HG03378 (cell line): Measurements from ENCODE around the gene IGSF21.

Experiments
- ATAC-seq: cut with Tn5 transposase; IDR thresholded peaks from one replicate; pipeline ENCODE4 v1.9.1; 2021; ENCODE audit warnings: mild to moderate bottlenecking, moderate library complexity; ENCODE audit not compliant: unreplicated experiment

The IGSF21 gene

DNA sequence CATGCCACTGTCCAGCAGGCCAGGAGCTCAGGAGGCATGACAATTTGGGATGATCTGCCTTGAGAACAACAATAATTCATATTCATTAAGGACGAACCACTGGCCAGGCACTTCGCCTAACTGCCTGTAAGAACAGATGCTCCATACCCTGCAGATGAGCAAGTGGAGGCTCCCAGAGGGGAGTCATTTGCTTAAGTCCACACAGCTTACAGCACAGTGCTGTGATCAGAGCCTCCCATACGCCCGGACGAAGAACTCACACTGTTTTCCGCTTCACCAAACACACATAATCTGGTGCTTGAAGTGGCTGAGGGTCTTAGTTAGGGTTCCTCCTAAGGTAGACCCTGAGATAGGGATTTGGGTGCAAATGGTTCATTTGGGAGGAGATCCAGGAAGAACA is 279.7 kb downstream of the IGSF21 start:
- ATAC-seq = no peak

DNA sequence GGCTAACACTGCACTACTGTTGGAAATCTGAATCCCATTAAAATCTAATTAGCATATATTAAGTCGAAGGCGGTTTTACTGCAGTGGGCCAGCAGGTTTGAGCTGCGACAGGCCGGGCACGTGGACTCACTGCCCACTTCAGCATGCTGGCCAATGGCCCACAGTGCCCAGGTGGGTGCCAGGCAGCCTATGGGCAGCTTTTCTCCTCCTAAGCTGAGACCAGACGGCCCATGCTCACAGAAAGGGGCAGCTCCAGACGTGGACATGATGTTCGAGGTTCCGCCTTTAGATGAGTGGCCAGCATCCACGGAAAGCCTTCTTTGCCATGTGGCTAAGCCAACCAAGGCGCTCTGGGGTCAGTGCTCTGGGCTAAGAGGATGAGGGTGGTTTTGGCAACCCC is 283.4 kb downstream of the IGSF21 start:
- no peak for ATAC-seq

DNA sequence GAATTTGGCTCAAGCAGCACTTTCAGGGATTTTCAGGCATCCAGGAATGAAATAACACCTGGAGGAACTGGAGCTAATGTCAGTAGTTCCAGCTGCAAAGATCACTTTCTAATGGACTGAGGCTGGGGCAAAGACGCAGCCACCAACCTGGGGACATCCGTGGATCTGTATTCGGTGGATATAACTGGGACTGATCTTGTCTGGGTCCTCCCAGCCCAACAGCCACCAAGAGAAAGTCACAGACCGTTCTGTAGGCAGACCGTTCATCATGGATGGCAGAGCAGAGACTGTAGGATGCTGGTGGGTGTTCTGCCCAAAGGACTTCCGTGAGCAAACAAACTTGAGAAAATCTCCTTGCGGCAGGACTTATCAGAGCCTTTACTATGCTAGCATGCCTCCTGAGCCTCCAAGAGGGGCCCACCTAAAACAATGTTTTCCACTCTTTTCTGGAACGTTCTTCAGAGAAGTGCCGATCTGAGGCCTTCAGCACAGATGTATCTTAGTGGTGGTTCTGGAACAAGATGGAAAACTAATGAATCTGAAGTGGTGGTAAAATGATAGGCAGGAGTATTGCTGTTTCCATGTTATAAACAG is 287.1 kb downstream of the IGSF21 start:
- no peak for ATAC-seq

DNA sequence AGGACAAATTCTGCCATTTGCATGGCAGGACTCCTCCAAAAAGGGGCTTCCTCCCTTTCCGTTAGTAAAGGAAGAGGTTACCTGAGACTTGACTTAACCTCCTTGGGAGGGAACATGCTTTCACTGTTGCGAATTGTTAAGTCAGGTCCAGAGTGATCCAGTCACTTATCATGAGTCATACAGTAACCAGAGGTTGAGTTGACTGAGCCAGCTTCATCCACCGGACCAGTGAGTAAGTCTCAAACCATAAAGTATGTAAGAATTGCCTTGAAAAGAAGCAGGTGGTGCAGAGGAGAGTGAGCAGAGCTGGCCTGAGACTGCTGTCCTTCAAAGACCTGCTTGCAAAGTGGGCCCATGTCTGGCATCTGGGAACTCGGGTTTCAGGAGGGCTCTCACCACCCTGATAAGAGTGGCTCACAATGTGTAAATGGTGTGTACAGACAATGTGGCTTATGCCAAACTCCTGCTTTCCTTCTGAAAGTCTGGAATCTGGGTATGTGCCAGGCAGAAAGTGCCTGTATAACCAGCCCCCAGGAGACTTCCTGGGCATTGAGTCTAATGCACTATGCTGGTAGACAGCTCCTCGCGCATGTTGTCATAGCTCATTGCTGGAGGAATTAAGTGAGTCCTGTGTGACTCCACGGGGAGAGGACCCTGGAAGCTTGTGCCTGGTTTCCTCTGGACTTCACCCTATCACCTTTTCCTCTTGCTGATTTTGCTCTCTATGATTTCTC is 288.8 kb downstream of the IGSF21 start:
- no peak for ATAC-seq

GRCh38 chr1:18397641-18398040 is 290.0 kb downstream of the IGSF21 start:
- no peak for ATAC-seq

GRCh38 chr1:18398791-18399530 is 291.4 kb downstream of the IGSF21 start:
- no peak for ATAC-seq

DNA sequence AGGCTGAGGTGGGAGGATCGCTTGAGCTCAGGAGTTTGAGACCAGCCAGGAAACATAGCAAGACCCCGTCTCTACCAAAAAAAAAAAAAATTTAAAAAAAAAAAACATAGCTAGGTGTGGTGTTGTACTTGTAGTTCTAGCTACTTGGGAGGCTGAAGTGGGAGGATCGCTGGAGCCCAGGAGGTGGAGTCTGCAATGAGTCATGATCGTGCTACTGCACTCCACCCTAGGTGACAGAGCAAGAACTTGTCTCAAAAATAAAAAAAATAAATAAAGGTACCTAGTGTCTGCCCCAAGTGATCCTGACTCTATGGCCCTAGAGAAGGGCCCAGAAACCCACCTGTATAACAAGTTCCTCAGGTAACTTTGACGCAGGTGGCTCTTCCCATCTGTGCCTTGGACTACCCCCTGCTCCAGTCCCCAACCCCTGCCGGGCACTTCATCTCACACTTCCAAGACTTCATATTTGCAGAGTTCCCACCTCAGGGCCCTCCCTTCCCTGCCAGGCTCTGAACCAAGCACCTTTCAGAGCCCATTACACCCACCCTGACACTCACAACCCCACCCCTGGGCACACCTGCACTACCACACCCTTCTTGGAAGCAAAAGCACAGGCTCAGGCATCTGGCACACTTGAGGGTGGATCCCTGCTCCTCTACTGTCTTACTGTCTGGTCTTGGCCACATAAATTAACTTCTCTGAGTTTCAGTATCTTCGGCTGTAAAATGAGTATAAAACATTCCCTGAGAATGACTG is 292.9 kb downstream of the IGSF21 start:
- no peak for ATAC-seq

DNA sequence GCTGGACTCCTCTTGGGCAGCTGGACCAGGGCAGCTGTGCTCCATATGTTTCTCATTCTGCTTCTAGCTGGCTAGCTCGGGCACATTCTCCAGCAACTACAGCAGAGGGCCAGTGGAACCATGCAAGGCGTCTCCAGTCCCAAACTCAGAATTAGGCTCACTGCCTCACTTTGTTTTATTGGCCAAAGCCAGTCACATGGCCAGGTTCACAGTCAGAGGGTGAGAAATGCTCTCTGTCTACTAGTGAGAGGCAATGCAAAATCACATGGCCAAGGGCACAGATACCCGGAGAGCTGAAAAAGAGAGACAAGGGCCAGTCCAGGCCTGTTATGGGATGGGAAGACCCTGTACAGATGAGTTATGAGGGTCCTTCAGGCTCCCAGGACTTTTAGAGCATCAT is 294.3 kb downstream of the IGSF21 start:
- no peak for ATAC-seq

GRCh38 chr1:18404460-18404859 is 296.9 kb downstream of the IGSF21 start:
- no peak for ATAC-seq

DNA sequence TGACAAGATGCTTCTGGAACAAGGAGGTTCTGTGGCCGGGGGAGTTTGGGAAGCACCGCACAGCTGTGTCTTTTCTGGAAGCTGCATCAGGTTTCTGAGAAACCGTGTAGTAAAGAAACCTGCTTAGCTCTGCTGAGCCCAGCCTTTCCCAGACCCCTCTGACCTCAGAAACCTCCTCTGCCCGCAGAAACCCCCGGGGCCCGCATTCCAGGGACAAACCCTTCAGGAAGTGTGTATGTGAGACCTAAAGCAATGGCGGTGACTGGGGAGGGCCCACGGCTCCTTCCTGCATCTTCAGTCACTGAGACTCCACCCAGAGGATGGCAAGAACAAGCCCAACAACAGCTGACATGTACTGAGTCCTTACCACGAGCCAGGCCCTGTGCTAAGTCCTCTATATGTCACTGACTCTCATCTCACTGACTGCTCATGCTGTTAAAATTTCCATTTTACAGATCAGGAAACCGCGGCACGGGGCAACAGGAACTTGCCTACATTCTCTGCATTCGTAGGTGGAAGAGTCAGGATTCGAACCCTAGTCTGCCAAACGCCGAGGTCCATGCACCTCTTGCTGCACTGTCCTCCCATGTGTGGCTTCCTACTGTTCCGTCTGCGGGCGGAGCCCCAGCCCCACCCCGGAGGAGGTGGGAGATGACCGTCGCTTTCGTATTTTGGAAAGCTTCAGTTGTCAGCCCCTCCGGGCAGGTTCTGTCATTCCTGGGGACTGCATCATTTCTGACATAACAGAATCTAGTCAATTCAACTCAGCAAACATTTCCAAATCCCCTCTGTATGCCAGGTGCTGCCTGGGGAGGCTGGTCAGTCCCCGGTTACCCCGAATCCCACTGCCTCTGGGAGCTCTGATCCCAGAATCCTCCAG is 299.8 kb downstream of the IGSF21 start:
- no peak for ATAC-seq

- ATAC-seq = no peak
Observed at GRCh38 chr1:18408656-18409370, 301.2 kb downstream of the IGSF21 start.

DNA sequence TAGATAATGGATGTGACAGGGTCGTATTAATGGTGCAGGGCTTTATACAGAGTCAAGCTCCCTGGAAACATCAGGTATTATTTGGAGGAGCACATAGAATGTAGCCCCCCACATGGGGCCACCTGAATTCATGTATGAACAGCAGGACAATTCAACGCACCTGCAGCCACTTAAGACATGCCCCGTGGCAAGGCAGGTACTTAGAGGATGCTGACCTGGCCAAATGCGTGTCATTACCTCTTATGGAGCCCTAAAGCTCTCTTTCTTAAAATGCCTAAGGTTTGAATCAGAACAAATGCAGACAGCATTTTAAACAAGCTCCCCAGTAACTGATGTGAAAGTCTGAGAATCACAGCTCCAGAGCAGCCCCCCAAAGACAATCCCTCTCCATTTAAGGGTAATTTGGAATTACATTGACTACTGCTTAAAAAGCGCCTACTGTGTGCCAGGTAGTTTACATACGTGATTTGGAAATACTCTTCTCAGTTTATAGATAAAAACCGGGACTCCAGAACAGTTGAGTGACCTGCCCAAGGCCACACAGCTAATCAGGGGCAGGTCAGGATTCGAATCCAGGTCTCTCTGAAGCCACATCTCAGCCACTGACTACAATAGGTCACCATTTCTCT is 302.1 kb downstream of the IGSF21 start:
- ATAC-seq = no peak

GRCh38 chr1:18410407-18410806 is 302.8 kb downstream of the IGSF21 start:
- ATAC-seq = no peak

GRCh38 chr1:18411321-18411720 is 303.7 kb downstream of the IGSF21 start:
- no peak for ATAC-seq

DNA sequence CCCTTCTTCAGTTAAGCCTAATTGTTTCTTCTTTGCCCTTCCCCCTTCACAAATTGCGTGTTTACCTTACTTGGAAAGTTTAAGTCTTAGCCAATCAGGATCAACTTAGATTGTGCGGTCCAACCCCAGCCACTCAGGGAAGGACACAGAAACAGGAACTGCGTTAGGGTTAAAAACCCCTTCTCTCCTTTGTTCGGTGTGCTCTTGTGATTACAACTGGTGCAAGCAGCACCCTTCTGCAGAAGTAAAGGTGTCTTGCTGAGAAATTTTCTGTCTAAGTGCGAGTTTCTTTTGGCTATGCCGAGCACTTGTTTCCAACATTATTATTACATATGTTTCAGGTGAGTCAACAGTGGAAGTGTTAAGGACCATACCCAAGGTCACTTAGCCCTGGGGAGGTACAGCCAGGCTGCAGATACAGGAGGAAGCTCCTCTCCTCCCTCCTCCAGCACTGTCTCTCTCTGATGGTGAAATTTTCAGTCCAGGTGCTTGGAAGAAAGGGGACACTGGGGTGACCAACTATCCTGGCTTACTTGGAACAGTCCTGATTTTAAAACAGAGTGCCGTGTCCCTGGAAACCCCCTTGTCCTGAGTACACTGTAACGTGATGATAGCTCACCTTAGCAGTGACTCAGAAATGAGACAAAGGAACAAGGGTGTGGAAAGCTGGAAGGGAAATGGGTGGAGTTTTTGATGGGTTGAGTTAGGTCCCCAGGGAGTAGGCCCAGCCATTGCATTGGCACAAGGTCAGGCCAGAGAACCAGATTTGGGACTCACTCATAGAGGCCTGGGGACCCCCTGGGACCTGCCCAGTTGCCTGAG is 304.4 kb downstream of the IGSF21 start:
- no peak for ATAC-seq

DNA sequence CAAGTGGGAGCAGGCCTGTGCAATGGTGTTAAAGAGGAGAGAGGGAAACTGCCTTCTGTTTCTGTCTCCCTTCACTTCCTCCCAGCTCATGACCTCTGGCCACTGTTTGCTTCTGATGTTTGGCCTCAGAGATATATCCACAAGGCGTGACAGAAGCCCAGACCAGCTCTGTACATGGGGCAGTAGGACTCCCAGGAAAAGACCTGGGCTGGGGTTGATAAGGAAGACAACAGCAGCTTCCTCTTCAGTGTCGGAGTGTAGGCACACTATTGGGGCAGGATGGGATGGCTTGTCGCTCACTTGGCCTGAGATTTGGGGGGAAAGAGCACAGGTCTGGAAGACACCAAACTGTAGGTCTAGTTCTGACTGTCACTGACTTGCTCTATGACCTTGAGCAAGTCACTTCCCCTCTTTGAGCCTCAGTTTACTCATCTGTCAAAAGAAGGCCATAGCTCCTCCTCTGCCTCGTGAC is 305.3 kb downstream of the IGSF21 start:
- no peak for ATAC-seq

GRCh38 chr1:18413541-18414305 is 306.1 kb downstream of the IGSF21 start:
- ATAC-seq = no peak

DNA sequence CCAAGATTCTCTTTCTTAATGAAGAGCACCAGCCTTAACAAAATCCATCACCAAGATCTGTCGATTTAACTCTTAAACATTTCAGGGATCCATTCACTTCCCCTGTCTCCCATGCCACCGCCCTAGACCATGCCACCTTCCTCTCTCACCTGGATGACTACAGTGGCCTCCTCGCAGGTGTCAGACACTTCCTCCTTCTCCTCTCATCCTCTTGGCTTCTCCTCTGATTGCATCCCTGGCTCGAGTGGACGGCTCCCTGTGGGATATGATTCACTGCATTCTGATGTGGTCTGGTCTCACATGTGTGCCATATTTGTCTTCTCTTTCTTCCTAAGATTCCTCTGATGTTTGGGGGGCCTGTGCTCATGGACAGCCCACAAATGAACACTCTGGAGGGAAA is 306.7 kb downstream of the IGSF21 start:
- no peak for ATAC-seq
